ENCODE measurements around the gene AHSG.

GRCh38 chr3:186638259-186638658 lies 25.4 kb downstream of the AHSG start:
- TF ChIP-seq CTCF (IDR thresholded peaks at IDR 0.05; ENCODE audit: low read depth, low read length), result no peak
- TF ChIP-seq POLR2A (IDR thresholded peaks at IDR 0.05; ENCODE audit: extremely low read depth, insufficient read length), result no peak
- TF ChIP-seq MAX (IDR thresholded peaks at IDR 0.05; ENCODE audit: low read depth, low read length), result no peak
- TF ChIP-seq MYC (IDR thresholded peaks at IDR 0.05; ENCODE audit: low read depth, low read length), result no peak

Data from NB4 (cell line).